OCI-LY1 (cell line): Measurements from ENCODE around the gene DEXI.
A peak's percentile ranks its signal among the peaks of the same experiment; 100 is the strongest.

Experiments
- H2AFZ ChIP-seq: fragments of 200-600 bp; sonication (generic), shearing (Covaris generic); 2 replicates; pipeline ENCODE4 v1.6.0; 2014; ENCODE audit warnings: antibody characterized with exemption, mild to moderate bottlenecking, low read length
- H3F3A ChIP-seq: fragments of 200-600 bp; sonication (generic), shearing (Covaris generic); 2 replicates; pipeline ENCODE4 v1.6.0; 2014; ENCODE audit warnings: mild to moderate bottlenecking, antibody characterized with exemption, low read length, moderate library complexity; ENCODE audit not compliant: insufficient read depth
- H3K27ac ChIP-seq: fragments of 200-600 bp; sonication (generic); 2 replicates; pipeline ENCODE4 v1.5.1; 2014; ENCODE audit warnings: low read length, mixed run types, mild to moderate bottlenecking, low read depth; ENCODE audit not compliant: poor library complexity, severe bottlenecking
- H3K27me3 ChIP-seq: fragments of 200-600 bp; sonication (generic); 2 replicates; pipeline ENCODE4 v1.6.0; 2014; ENCODE audit warnings: antibody characterized with exemption, mild to moderate bottlenecking, low read length, moderate library complexity; ENCODE audit not compliant: insufficient read depth
- H3K36me3 ChIP-seq: fragments of 200-600 bp; sonication (generic); 2 replicates; pipeline ENCODE4 v1.6.1; 2014; ENCODE audit warnings: mild to moderate bottlenecking, antibody characterized with exemption, low read length, moderate library complexity, mixed read lengths; ENCODE audit not compliant: insufficient read depth
- H3K4me1 ChIP-seq: fragments of 200-600 bp; sonication (generic); 2 replicates; pipeline ENCODE4 v1.5.1; 2014; ENCODE audit warnings: mild to moderate bottlenecking, low read length, moderate library complexity; ENCODE audit not compliant: insufficient read depth, severe bottlenecking
- H3K4me2 ChIP-seq: fragments of 200-600 bp; sonication (generic), shearing (Covaris generic); 2 replicates; pipeline ENCODE4 v1.6.1; 2014; ENCODE audit warnings: low read length
- H3K4me3 ChIP-seq: fragments of 200-600 bp; sonication (generic); 2 replicates; pipeline ENCODE4 v1.5.1; 2014; ENCODE audit warnings: low read length, low read depth, mild to moderate bottlenecking, mixed read lengths; ENCODE audit not compliant: poor library complexity, severe bottlenecking
- H3K79me2 ChIP-seq: fragments of 200-600 bp; shearing (Covaris generic); 2 replicates; pipeline ENCODE4 v1.6.1; 2016; ENCODE audit warnings: mixed run types, low read length, mixed read lengths; ENCODE audit not compliant: insufficient read depth
- H3K9ac ChIP-seq: fragments of 200-600 bp; sonication (generic), shearing (Covaris generic); 2 replicates; pipeline ENCODE4 v1.6.1; 2014; ENCODE audit warnings: mild to moderate bottlenecking, low read length, mixed read lengths
- H3K9me2 ChIP-seq: fragments of 200-600 bp; sonication (generic), shearing (Covaris generic); 2 replicates; pipeline ENCODE4 v1.6.1; 2014; ENCODE audit warnings: low read depth, mild to moderate bottlenecking, low read length, mixed read lengths
- H3K9me3 ChIP-seq: fragments of 200-600 bp; shearing (Covaris generic); 2 replicates; pipeline ENCODE4 v1.6.1; 2014; ENCODE audit warnings: low read length, mixed read lengths
- H4K20me1 ChIP-seq: fragments of 200-600 bp; sonication (generic), shearing (Covaris generic); 2 replicates; pipeline ENCODE4 v1.6.0; 2016; ENCODE audit warnings: mild to moderate bottlenecking, low read length; ENCODE audit not compliant: insufficient read depth
- CTCF ChIP-seq: fragments of 200-600 bp; sonication (generic), shearing (Covaris generic); IDR thresholded peaks from 2 replicates; pipeline ENCODE4 v1.5.1; 2017; ENCODE audit warnings: mild to moderate bottlenecking, antibody characterized with exemption, low read length, moderate library complexity, mixed read lengths
- EZH2 ChIP-seq: fragments of 200-600 bp; sonication (generic), shearing (Covaris generic); IDR thresholded peaks from 2 replicates; pipeline ENCODE4 v1.8.0; 2017; ENCODE audit warnings: borderline replicate concordance, mixed run types, mild to moderate bottlenecking, antibody characterized with exemption, low read length, moderate library complexity, mixed read lengths

DEXI gene

GRCh38 chr16:10978871-10979446, 36.7 kb upstream of the DEXI start:
- no peak overlapping the region for H2AFZ ChIP-seq
- peaks cover 24% of the 10 kb centered on the region; the same call in 1 of the 2 replicates for H3K36me3 ChIP-seq
- TF ChIP-seq CTCF (no peak), EZH2 (no peak)
- H3K9me3 ChIP-seq, result no peaks in the 10 kb centered on the region
- H3K4me2 ChIP-seq, result no peak overlapping the region
- no peaks in the 10 kb centered on the region for H3K9me2 ChIP-seq
- no peaks in the 10 kb centered on the region for H4K20me1 ChIP-seq
- peak overlapping the region; percentile 88 for H3K27ac ChIP-seq
- H3K27me3 ChIP-seq, result no peaks in the 10 kb centered on the region
- H3K9ac ChIP-seq, result no peak overlapping the region
- no peaks in the 10 kb centered on the region for H3F3A ChIP-seq
- H3K4me1 ChIP-seq, result peaks cover 44% of the 10 kb centered on the region
- no peaks in the 10 kb centered on the region for H3K79me2 ChIP-seq
- H3K4me3 ChIP-seq, result no peak overlapping the region

GRCh38 chr16:10978124-10978523, 35.9 kb upstream of the DEXI start:
- Histone ChIP-seq H3K79me2 (no peaks in the 10 kb centered on the region), H3K9ac (no peak overlapping the region), H3K4me2 (no peak overlapping the region), H3K36me3 (peaks cover 29% of the 10 kb centered on the region; the same call in 1 of the 2 replicates), H2AFZ (no peak overlapping the region), H3F3A (no peaks in the 10 kb centered on the region), H3K9me2 (no peaks in the 10 kb centered on the region), H4K20me1 (no peaks in the 10 kb centered on the region), H3K27me3 (no peaks in the 10 kb centered on the region), H3K27ac (no peak overlapping the region), H3K9me3 (no peaks in the 10 kb centered on the region), H3K4me3 (no peak overlapping the region), H3K4me1 (peaks cover 38% of the 10 kb centered on the region)
- TF ChIP-seq EZH2 (no peak), CTCF (no peak)

- TF ChIP-seq CTCF, result no peak
- TF ChIP-seq EZH2, result no peak
- H3K4me3 ChIP-seq, result no peak overlapping the region
- no peaks in the 10 kb centered on the region for H3K9me2 ChIP-seq
- no peaks in the 10 kb centered on the region for H4K20me1 ChIP-seq
- no peak overlapping the region for H3K9ac ChIP-seq
- H3K9me3 ChIP-seq, result no peaks in the 10 kb centered on the region
- H3F3A ChIP-seq, result no peaks in the 10 kb centered on the region
- H3K27me3 ChIP-seq, result no peaks in the 10 kb centered on the region
- H3K27ac ChIP-seq, result no peak overlapping the region
- H3K4me2 ChIP-seq, result no peak overlapping the region
- H3K36me3 ChIP-seq, result peaks cover 43% of the 10 kb centered on the region; the same call in 1 of the 2 replicates
- no peak overlapping the region for H2AFZ ChIP-seq
- no peaks in the 10 kb centered on the region for H3K79me2 ChIP-seq
- H3K4me1 ChIP-seq, result peaks cover 23% of the 10 kb centered on the region
These were observed 34.4 kb upstream of the DEXI start for GRCh38 chr16:10976634-10977033.
